ENCODE data around the gene ACAD10. TPM values are rescaled to one million over a fixed set of nuclear protein-coding genes. Genes with fewer than 3 reads are reported as not detected.

Gene ACAD10
- total and polyA plus RNA-seq, 8 donors: 8.6 to 32.4 (median 16.2) TPM

- FAIRE-seq: no peak
- H3K4me3 ChIP-seq: no peak overlapping the region
- TF ChIP-seq, protein P1, sequence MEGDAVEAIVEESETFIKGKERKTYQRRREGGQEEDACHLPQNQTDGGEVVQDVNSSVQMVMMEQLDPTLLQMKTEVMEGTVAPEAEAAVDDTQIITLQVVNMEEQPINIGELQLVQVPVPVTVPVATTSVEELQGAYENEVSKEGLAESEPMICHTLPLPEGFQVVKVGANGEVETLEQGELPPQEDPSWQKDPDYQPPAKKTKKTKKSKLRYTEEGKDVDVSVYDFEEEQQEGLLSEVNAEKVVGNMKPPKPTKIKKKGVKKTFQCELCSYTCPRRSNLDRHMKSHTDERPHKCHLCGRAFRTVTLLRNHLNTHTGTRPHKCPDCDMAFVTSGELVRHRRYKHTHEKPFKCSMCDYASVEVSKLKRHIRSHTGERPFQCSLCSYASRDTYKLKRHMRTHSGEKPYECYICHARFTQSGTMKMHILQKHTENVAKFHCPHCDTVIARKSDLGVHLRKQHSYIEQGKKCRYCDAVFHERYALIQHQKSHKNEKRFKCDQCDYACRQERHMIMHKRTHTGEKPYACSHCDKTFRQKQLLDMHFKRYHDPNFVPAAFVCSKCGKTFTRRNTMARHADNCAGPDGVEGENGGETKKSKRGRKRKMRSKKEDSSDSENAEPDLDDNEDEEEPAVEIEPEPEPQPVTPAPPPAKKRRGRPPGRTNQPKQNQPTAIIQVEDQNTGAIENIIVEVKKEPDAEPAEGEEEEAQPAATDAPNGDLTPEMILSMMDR (IDR thresholded peaks at IDR 0.05): no peak
- H3K4me1 ChIP-seq: peaks cover 15 to 36% (median 18%) of the 10 kb centered on the region in 3 donors
- intact Hi-C loops (cut with DNase I): loop anchor here in 1 of 3 donors (10.0 kb wide), 1 partner anchor 45 kb away; no protein-coding TSS in a partner anchor
- ATAC-seq: no peak
- no peak overlapping the region for H3K27ac ChIP-seq
- DNase-seq: no peak
- H3K36me3 ChIP-seq: no peaks in the 10 kb centered on the region
- 77 to 80% methylated on average over 8 of the region's 8 CpGs for WGBS, 2 donors
- H3K27me3 ChIP-seq: no peaks in the 10 kb centered on the region
- no peaks in the 10 kb centered on the region for H3K9me3 ChIP-seq
Measured at GRCh38 chr12:111769599-111769998, 83.7 kb downstream of the ACAD10 start.

DNA sequence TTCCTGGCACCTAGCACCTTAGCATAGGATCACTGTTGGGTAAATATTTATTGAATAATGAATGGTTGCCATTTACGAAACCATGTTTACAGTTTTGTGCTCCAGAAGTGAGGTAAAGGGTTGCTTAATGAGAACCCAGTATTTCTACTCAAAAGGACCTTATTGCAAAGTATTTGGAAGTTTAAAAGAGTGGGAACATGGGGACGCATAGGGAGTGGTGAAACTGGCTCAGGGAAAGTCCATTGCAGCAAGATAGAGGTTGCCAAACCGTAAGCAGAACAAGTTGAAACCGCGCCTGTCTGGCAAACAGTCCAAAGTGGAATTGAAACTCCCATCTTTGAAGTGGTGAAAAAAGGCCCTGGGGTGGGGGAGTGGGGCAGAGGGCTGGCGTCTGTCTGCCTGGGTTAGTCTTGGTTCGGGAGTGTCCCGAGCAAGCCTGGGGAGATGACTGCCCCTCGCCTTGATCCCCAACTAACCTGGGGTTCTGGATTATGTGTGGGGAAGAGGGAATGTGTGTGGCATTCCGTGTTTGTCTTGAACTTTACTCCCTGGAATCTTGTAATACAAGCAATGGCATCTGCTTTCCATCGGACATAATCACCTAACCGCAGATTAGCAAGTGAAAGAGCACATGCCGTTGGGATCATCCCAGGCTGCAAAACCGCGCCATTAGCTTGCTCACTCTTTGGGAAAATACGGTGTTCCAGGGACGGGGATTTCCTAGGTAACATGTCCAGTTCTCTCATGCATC, 88.1 kb downstream of the ACAD10 start:
- Histone ChIP-seq H3K4me1 (peaks cover 51 to 66% (median 55%) of the 10 kb centered on the region in 3 donors), H3K27ac (peak overlapping the region; percentile 64 to 97 (median 90)), H3K36me3 (no peaks in the 10 kb centered on the region), H3K27me3 (no peaks in the 10 kb centered on the region), H3K9me3 (no peaks in the 10 kb centered on the region), H3K4me3 (no peak overlapping the region)
- WGBS, 2 donors: 23 to 29% methylated on average over 17 of the region's 17 CpGs
- DNase-seq (peak in 2 of 6 donors; percentile 45 to 75), ATAC-seq (peak in 3 of 4 donors; percentile 17 to 29 (median 19)), FAIRE-seq (no peak)
- TF ChIP-seq, protein P1 (IDR thresholded peaks at IDR 0.05): no peak
- intact Hi-C loops (cut with DNase I): no loop called here

GRCh38 chr12:111775205-111776193, 89.6 kb downstream of the ACAD10 start:
- intact Hi-C loops (cut with DNase I): no loop called here
- WGBS, 2 donors: 13 to 17% methylated on average over 15 of the region's 15 CpGs
- no peaks in the 10 kb centered on the region for H3K27me3 ChIP-seq
- DNase-seq (peak in 5 of 6 donors; percentile 70 to 89 (median 84)), FAIRE-seq (peak; percentile 56), ATAC-seq (peak; percentile 53 to 75 (median 71))
- H3K36me3 ChIP-seq: no peaks in the 10 kb centered on the region
- peak overlapping the region; percentile 64 to 97 (median 90) for H3K27ac ChIP-seq
- no peaks in the 10 kb centered on the region for H3K9me3 ChIP-seq
- peaks cover 51 to 67% (median 55%) of the 10 kb centered on the region in 3 donors for H3K4me1 ChIP-seq
- H3K4me3 ChIP-seq: peak overlapping the region in 1 of 4 donors; percentile 14
- TF ChIP-seq, protein P1 (IDR thresholded peaks at IDR 0.05): no peak

GRCh38 chr12:111776836-111777344, 91.0 kb downstream of the ACAD10 start:
- 44 to 46% methylated on average over 3 of the region's 3 CpGs for WGBS, 2 donors
- Histone ChIP-seq H3K27me3 (no peaks in the 10 kb centered on the region), H3K4me1 (peaks cover 51 to 72% (median 55%) of the 10 kb centered on the region in 3 donors), H3K36me3 (peaks cover 0 to 9% (median 0%) of the 10 kb centered on the region in 3 donors), H3K4me3 (no peak overlapping the region), H3K9me3 (no peaks in the 10 kb centered on the region), H3K27ac (peak overlapping the region; percentile 64 to 97 (median 90))
- FAIRE-seq (no peak), DNase-seq (no peak), ATAC-seq (no peak)
- TF ChIP-seq, protein P1 (IDR thresholded peaks at IDR 0.05): no peak
- intact Hi-C loops (cut with DNase I): no loop called here
